D721Med (cell line): ENCODE measurements around the gene POLH.
"Not testable (repeated sequence)": the region's sequence is repeated elsewhere in the genome, so short reads cannot be mapped to it uniquely, and the experiment has no call there.

Experiments used
- DNase-seq: peaks from one replicate; pipeline ENCODE4 v3.0.0; 2011; ENCODE audit warnings: low spot score; ENCODE audit not compliant: insufficient read length
- FAIRE-seq: peaks from 2 replicates; lab custom pipeline; 2011; peaks lifted over from hg19 to GRCh38; lab: Jason Lieb, UNC
- CTCF ChIP-seq: IDR thresholded peaks from 2 replicates; pipeline ENCODE4 v1.5.1; 2012; ENCODE audit warnings: mild to moderate bottlenecking, control low read depth; ENCODE audit not compliant: insufficient read depth; ENCODE audit errors: missing control alignments

The POLH gene

GRCh38 chr6:43630980-43631619 is 55.1 kb downstream of the POLH start:
- FAIRE-seq = no peak
- no peak for DNase-seq
- no peak for TF ChIP-seq CTCF

- DNase-seq, FAIRE-seq: not testable (repeated sequence)
These were observed 57.0 kb downstream of the POLH start for GRCh38 chr6:43633002-43633401.

- FAIRE-seq (no peak), DNase-seq (peak; percentile 79)
- TF ChIP-seq CTCF = no peak
These were observed 58.8 kb downstream of the POLH start for GRCh38 chr6:43634702-43635303.

- peak; percentile 40 for DNase-seq
- FAIRE-seq = no peak
- no peak for TF ChIP-seq CTCF
These were observed 59.7 kb downstream of the POLH start, which contains the start of gene MAD2L1BP for GRCh38 chr6:43635387-43636307. TSS of gene MAD2L1BP (plus strand) at chr6:43635840. CDS start at chr6:43635876, 36 bp downstream.

- no peak for TF ChIP-seq CTCF
- FAIRE-seq (no peak), DNase-seq (no peak)
These were observed 60.3 kb downstream of the POLH start for GRCh38 chr6:43636308-43636659.

- no peak for DNase-seq
- TF ChIP-seq CTCF = no peak
- no peak for FAIRE-seq
These were observed 64.2 kb downstream of the POLH start for GRCh38 chr6:43639984-43640800.
